WERI-Rb-1 (cell line): ENCODE results near the gene KRT84.

Experiments
- DNase-seq: peaks from one replicate; pipeline ENCODE4 v3.0.0-alpha.2; 2020
- H3K27ac ChIP-seq: fragments of 250-450 bp; sonication (Bioruptor Pico); 2 replicates; pipeline ENCODE4 v1.5.1; 2020; ENCODE audit warnings: mild to moderate bottlenecking, moderate library complexity
- H3K27me3 ChIP-seq: fragments of 250-450 bp; sonication (Bioruptor Pico); 2 replicates; pipeline ENCODE4 v1.5.1; 2021; ENCODE audit warnings: mild to moderate bottlenecking, low read depth, moderate library complexity; ENCODE audit not compliant: insufficient read depth, severe bottlenecking
- H3K36me3 ChIP-seq: fragments of 250-450 bp; sonication (Bioruptor Pico); 2 replicates; pipeline ENCODE4 v1.5.1; 2020; ENCODE audit warnings: mild to moderate bottlenecking, moderate library complexity
- H3K4me3 ChIP-seq: 2 replicates; pipeline ENCODE4 v1.5.1; 2011; ENCODE audit warnings: low read depth, mild to moderate bottlenecking, control low read depth, low read length
- H3K9me3 ChIP-seq: fragments of 250-450 bp; sonication (Bioruptor Pico); 2 replicates; pipeline ENCODE4 v1.5.1; 2021; ENCODE audit warnings: mild to moderate bottlenecking, moderate library complexity; ENCODE audit not compliant: severe bottlenecking
- TF ChIP-seq, protein P1 (sequence below): IDR thresholded peaks from 2 replicates; pipeline ENCODE4 v1.5.1; 2011; ENCODE audit warnings: low read depth, mild to moderate bottlenecking, control low read depth, inconsistent platforms, low read length

KRT84 gene, protein sequence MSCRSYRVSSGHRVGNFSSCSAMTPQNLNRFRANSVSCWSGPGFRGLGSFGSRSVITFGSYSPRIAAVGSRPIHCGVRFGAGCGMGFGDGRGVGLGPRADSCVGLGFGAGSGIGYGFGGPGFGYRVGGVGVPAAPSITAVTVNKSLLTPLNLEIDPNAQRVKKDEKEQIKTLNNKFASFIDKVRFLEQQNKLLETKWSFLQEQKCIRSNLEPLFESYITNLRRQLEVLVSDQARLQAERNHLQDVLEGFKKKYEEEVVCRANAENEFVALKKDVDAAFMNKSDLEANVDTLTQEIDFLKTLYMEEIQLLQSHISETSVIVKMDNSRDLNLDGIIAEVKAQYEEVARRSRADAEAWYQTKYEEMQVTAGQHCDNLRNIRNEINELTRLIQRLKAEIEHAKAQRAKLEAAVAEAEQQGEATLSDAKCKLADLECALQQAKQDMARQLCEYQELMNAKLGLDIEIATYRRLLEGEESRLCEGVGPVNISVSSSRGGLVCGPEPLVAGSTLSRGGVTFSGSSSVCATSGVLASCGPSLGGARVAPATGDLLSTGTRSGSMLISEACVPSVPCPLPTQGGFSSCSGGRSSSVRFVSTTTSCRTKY

DNA sequence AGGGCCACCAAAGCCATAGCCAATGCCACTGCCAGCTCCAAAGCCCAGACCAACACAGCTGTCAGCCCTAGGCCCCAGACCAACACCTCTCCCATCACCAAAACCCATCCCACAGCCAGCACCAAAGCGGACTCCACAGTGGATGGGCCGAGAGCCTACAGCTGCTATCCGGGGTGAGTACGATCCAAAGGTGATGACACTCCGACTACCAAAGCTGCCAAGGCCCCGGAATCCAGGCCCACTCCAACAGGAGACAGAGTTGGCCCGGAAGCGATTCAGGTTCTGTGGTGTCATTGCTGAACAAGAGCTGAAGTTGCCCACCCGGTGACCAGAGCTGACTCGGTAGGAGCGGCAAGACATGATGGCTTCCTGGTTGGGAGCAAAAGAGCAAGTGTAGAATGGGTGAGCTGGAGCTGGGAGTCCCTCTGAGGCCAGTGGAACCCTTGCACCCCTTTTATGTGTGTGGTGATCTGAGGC is at the start of gene KRT84:
KRT84 (minus strand) TSS at position 427 of the 477 bp plus-strand sequence; CDS start at position 360, 67 bp downstream.
- TF ChIP-seq, protein P1, sequence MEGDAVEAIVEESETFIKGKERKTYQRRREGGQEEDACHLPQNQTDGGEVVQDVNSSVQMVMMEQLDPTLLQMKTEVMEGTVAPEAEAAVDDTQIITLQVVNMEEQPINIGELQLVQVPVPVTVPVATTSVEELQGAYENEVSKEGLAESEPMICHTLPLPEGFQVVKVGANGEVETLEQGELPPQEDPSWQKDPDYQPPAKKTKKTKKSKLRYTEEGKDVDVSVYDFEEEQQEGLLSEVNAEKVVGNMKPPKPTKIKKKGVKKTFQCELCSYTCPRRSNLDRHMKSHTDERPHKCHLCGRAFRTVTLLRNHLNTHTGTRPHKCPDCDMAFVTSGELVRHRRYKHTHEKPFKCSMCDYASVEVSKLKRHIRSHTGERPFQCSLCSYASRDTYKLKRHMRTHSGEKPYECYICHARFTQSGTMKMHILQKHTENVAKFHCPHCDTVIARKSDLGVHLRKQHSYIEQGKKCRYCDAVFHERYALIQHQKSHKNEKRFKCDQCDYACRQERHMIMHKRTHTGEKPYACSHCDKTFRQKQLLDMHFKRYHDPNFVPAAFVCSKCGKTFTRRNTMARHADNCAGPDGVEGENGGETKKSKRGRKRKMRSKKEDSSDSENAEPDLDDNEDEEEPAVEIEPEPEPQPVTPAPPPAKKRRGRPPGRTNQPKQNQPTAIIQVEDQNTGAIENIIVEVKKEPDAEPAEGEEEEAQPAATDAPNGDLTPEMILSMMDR: no peak
- H3K27me3 ChIP-seq: peaks cover 86% of the 10 kb centered on the region

DNA sequence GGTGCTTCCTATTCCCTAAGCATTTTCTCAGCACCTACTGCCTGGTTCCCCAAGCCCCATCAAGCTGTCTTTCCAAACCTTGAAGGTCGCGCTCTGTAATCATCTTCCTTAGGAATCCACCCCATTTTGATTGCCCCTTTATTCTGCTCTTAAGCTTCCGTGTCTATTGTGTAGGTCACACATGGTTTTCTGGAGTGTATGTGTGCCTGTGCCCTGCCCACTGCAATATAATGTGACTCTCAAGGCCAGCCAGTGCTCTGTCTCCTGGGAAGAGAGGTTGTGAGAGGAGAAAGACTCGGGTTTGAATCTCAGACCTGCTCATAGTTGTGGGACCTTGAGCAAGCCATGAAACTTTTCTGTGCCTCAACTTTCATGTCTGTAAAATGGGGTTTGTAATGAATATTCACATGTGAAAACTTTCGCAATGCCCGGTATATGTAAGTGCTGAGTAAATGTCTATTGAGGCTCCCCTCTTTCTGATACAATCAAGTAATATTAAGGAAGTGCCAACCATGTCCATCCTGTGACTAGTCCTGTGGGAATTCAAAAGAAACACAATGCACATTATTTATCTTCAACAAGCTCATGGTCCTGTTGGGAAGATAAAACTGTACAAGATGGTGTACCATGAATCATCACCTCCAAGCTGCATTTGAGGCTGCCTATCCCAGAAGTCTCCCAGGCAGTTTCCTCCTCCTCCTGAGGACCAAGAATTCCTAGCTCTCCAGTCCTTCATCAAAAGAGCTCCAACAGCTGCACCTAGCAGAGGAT is 49.5 kb upstream of the KRT84 start:
- H3K4me3 ChIP-seq: no peak overlapping the region
- TF ChIP-seq, protein P1: no peak
- peaks cover 95% of the 10 kb centered on the region for H3K27me3 ChIP-seq
- H3K9me3 ChIP-seq: no peaks in the 10 kb centered on the region
- no peak overlapping the region for H3K27ac ChIP-seq
- H3K36me3 ChIP-seq: no peaks in the 10 kb centered on the region
- no peak for DNase-seq

More for the DNA sequence above, at the start of gene KRT84:
- no peaks in the 10 kb centered on the region for H3K9me3 ChIP-seq
- H3K4me3 ChIP-seq: no peak within 1 kb of the TSS
- no peaks in the 10 kb centered on the region for H3K36me3 ChIP-seq
- no peak within 1 kb of the TSS for H3K27ac ChIP-seq
- DNase-seq: no peak

DNA sequence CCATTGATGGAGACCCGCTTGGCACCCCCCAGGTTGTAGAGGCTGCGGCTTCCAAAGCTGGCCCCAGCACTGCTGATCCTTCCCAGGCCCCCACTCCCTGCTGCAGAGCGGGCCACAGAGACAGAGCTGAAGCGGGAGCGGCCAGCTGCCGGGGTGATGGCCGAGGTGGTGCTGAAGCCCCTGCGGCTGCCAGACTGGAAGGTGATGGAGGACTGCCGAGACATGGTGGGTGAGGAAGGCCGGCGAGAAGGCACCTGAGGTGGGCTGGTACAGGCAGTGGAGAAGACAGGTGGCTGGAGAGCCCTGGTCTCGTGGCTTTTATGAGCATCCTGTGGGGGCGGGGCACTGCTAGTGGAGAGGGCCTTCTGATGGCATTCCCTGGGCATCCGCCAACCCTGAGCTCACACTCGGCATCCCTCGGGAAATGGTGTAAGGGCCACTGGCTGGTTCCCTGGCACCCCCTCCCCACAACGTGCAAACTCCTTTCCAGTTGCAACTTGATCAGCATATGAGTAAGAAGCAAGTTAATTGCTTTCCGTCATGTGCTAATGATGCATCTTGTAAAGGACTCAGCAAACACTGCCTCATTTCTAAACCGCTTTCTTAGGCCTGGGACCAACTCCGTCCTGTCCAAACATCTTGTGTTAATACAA is 48.8 kb upstream of the KRT84 start, which contains the start of gene KRT75:
KRT75 (minus strand) TSS at position 291 of the 653 bp plus-strand sequence; CDS start at position 224, 67 bp downstream.
- H3K27me3 ChIP-seq: peaks cover 95% of the 10 kb centered on the region
- TF ChIP-seq, protein P1: no peak
- no peaks in the 10 kb centered on the region for H3K36me3 ChIP-seq
- no peak within 1 kb of the TSS for H3K27ac ChIP-seq
- H3K9me3 ChIP-seq: no peaks in the 10 kb centered on the region
- H3K4me3 ChIP-seq: no peak within 1 kb of the TSS
- no peak for DNase-seq

DNA sequence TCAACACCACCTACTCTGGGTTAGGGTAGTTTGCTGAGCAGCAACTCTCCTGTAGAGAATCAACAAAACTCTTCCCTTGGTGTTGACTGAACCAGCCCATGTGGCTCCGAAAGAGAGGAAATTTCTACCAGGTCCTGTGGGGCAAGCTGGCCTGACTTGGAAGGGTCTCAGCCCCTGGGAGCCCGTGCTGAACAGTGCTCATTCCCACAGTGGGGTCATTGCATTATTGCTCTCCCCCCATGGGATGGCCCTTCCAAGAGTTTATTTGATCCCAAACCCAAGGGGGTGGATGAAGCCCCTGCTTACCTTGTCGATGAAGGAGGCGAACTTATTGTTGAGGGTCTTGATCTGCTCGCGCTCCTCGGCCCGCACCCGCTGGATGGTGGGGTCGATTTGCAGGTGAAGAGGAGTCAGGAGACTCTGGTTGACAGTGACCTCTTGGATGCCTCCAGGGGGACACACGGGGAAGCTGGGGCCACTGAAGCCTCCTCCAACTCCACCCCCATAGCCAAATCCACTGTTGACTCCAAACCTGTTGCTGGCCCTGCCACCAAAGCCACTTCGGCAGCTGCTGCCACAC is 48.1 kb upstream of the KRT84 start:
- Histone ChIP-seq H3K4me3 (no peak overlapping the region), H3K36me3 (no peaks in the 10 kb centered on the region), H3K9me3 (no peaks in the 10 kb centered on the region), H3K27ac (no peak overlapping the region), H3K27me3 (peaks cover 95% of the 10 kb centered on the region)
- DNase-seq: no peak
- TF ChIP-seq, protein P1: no peak

DNA sequence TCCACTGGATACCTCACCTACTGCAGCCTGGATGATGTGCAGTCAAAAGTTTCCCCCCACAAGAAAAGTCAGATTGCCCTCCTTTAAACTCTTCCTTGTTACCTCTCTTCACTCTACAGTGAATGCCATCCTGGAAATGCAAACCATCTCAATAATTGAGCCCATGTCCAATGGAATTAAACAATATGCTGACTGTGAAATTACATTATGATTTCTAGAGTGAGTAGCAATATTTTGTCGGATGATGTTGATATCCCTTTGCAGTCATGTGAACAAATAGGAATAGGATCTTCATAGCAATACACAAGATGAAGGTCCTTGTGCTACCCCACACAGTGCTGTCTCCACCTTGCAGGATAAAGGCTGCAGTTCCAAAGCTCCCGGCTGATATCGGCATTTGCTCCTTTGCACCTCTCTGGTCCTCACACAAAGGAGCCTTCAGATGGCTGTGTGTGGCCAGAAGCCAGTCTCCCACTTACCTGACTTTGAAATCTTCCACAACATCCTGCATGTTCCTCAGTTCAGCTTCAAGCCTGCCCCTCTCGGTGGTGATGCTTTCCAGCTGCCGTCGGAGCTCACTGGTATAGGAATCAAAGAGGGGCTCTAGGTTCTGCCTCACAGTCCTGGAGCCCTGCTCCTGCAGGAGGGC is 47.2 kb upstream of the KRT84 start:
- Histone ChIP-seq H3K4me3 (no peak overlapping the region), H3K9me3 (no peaks in the 10 kb centered on the region), H3K36me3 (no peaks in the 10 kb centered on the region), H3K27me3 (peaks cover 95% of the 10 kb centered on the region), H3K27ac (no peak overlapping the region)
- TF ChIP-seq, protein P1: no peak
- no peak for DNase-seq
